A549 treated with Mapracorat at 1 μM for 4 hours (cell line): Measurements from ENCODE around the gene CRCP. TPM values are rescaled to one million over a fixed set of nuclear protein-coding genes. Genes with fewer than 3 reads are reported as not detected.

Source experiments
- total RNA-seq: library from RNA; stranded (reverse); fragments of 200-300 nt; extraction: Qiagen RNA extraction; gene quantifications from 5 replicates; pipeline ENCODE4 v1.2.3, GENCODE V29; 2022

The CRCP gene
- 24.3 to 37.3 TPM (median 27.5 TPM) in 5 replicates for total RNA-seq

GRCh38 chr7:66114743-66115649 lies at the start of gene CRCP:
CRCP (plus strand) TSS chr7:66114847; CDS start chr7:66114963, 116 bp downstream.

GRCh38 chr7:66075590-66076461 lies 38.8 kb upstream of the CRCP start, which contains the start of gene ASL:
ASL (plus strand) TSS chr7:66075819; CDS start chr7:66076082, 263 bp downstream.

Other genes with a start within 250 kb of the CRCP start
- gene VKORC1L1, start 241.8 kb upstream of the CRCP start, total RNA-seq, result 23.2 to 32.6 TPM (median 30.9 TPM) in 5 replicates
- 30.0 to 35.9 TPM (median 31.3 TPM) in 5 replicates for gene GUSB, start 132.6 kb upstream of the CRCP start, total RNA-seq
- 18.9 to 27.1 TPM (median 24.0 TPM) in 5 replicates for gene ASL, start 39.0 kb upstream of the CRCP start, total RNA-seq
- 5.7 to 8.8 TPM (median 7.9 TPM) in 5 replicates for gene TPST1, start 90.5 kb downstream of the CRCP start, total RNA-seq